8988T (cell line): ENCODE results near the gene ZNF830.
"Not testable (repeated sequence)": the region's sequence is repeated elsewhere in the genome, so short reads cannot be mapped to it uniquely, and the experiment has no call there.

Source experiments
- DNase-seq: peaks from one replicate; pipeline ENCODE4 v3.0.0; 2011

The ZNF830 gene

DNA sequence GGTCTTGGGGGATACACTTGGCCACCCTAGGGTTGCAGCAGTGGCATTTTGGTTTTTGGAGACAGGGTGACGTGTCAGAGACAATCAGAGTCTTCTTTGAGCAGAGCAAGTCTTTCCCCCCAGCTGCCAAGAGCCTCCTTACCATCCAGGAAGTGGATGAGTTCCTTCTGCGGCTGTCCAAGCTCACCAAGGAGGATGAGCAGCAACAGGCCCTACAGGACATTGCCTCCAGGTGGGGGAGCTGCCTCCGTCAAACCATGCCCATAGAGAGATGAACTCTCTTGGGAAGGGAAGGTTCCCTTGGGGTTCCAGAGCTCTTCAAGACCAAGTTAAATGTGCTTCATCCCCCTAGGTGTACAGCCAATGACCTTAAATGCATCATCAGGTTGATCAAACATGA lies 30.3 kb downstream of the ZNF830 start:
- no peak for DNase-seq

GRCh38 chr17:34993031-34993430 lies 31.7 kb downstream of the ZNF830 start:
- DNase-seq: no peak

DNA sequence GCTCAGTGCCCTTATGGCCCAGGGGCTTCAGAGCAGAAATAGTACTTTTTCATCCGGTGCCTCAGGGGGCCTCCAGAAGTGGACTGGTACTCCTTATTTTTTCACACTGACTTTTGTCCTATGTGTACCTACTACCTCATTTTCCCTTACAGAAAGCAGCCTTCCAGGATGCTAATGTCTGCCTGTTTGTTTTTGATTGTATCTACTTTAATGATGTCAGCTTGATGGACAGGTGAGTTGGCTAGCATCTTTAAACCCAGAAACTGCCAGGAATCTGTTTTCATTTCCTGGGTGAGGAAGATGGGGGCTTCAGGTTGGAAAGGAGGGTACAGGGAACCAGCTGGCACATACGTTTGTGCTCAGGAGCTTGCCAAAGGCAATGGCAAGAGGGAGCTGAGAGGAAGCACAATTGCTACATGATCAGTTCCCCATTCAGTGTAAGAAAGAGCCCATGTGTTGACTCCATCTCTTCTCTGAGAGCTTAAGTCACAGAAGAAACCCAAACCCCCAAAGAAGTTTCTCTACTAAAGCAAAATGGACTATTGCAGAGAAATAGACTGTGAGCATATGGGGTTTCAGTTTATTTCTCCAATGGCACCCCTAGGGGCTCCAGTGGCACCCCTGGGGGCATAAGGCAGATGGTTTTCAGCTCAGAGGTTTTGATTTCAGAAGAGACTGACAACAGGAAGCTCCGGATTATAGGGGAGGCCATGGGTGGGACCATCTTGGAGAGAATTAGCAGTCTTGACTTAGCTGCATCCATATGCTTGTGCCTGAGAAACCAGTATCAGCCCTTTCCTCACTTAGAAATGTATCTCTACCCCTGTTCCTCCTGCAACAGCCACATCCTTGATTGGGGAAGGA lies 35.3 kb downstream of the ZNF830 start:
- DNase-seq: no peak

DNA sequence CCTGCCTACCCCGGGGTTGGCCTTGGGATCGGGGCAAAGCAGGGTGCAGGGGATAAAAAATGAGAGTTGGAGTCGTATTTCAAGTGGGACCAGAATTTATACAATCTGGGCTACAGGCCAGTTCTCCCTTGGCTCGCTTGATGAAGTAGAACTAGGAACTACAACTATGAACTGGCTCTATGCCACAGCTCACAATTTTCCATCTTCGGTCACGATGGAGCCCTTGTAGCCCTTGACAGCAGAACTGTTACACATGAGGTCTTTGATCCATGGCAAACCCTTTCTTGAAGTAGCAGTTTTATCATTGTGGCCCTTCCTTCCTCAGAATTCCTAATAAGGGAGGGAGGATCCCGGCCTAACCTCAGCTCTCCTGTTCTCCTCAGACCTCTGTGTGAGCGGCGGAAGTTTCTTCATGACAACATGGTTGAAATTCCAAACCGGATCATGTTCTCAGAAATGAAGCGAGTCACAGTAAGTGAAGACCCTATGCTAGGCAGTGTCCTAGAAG lies 36.1 kb downstream of the ZNF830 start:
- DNase-seq: no peak

DNA sequence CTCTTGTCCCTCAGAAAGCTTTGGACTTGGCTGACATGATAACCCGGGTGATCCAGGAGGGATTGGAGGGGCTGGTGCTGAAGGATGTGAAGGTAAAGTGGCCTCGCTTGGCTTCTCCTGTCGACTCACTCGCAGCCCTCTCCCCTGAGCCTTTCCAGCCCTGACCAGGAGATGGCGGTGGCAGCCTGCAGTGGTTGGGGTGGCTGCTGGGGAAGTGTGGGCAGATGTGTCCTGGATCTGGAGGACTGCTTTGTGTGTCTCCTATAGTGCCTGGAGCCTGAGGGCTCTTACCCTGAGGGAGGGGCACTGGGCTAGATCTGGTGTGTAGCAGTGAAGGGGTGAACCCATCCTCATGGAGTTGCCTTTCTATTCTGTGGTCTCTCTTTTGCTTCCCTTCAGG lies 36.9 kb downstream of the ZNF830 start:
- peak; percentile 79 for DNase-seq

- DNase-seq: no peak
These were observed 38.1 kb downstream of the ZNF830 start for GRCh38 chr17:34999456-34999855.

GRCh38 chr17:35000965-35001364 lies 39.6 kb downstream of the ZNF830 start:
- not testable (repeated sequence) for DNase-seq

DNA sequence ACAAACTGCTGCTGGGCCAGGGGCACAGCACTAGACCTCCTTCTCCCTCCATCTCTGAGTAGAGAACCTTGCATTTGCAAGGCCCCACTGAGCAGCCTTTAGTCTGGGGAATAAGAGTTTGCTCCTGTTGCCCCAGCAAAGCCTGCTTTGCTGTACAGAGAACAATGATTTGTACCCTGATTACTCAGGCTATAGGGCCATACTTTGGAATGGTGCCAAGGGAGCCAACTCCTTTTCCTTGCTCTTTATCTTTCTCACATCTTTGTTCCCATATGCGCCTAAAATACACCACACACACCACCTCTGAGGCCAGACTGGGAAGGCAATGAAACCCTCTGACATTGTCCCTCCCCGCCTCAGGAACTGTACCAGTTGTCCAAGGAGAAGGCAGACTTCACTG lies 40.2 kb downstream of the ZNF830 start:
- no peak for DNase-seq

DNA sequence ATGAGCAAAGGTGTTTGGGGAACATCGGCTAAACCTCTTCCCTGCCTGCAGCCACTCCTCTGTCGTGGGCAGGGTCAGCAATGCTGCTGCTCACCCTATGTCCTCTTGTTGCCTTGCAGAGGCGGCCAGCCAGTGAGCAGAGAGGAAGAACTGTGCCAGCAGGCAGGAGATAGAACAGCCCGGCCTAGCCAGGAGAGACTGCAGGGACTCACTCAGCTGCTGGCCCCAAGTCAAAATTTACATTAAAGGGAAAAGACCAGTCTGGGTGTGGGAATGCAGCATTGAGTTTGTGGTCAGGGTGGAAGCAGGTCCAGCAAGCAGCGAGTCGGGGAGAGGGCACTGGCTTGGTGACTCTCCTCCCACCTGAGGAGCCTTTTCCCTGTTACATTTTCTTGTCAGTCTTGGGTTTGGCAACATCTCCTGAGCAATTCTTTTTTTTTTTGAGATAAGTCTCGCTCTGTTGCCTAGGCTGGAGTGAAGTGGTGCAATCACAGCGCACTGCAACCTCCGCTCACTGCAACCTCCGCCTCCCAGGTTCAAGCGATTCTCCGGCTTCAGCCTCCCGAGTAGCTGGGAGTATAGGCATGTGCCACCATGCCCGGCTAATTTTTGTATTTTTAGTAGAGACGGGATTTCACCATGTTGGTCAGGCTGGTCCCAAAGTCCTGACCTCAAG lies 41.7 kb downstream of the ZNF830 start:
- no peak for DNase-seq

DNA sequence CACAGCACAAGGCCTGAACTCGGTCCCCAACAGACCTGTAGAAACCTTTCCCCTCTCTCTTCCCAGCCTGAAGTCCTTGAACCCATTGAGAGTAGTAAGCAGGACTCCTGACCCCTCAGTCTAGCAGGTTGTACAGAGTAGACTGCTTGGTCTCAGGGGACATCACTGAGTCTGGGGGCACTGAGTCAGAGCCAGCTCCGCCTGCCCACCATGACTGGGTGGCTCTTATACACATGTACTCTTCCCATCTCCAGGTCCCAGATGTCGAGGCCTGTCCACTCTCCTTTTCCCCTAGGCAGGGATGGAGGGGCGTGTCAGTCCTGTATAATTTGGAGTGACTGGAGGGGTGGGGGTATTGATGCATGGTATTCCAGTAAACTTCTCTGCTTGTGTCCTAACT lies 42.4 kb downstream of the ZNF830 start:
- no peak for DNase-seq

DNA sequence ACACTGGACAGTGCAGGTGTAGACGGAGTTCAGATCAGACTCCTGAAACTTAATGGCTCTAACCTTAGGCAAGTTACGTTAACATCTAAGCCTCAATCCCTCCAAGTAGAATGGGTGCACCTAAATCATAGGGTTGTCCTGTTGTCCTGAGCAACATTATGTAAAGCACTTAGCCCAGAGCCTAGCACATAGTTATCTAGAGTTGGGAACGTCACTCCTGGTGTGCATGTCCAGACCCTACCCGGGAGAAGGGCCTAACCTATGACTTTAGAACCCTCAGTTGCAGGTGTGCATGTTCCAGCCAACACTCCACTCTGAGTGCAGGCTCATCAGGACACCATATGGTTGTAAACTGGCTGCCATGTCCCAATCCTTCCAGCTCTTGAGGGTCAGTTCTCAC lies 45.0 kb downstream of the ZNF830 start:
- DNase-seq: no peak

GRCh38 chr17:35006961-35007360 lies 45.6 kb downstream of the ZNF830 start:
- DNase-seq: no peak

GRCh38 chr17:35010093-35010492 lies 48.8 kb downstream of the ZNF830 start:
- no peak for DNase-seq

- no peak for DNase-seq
These were observed 50.4 kb downstream of the ZNF830 start for GRCh38 chr17:35011671-35012216.
